HG02870 (cell line): ENCODE measurements around the gene NTN1.
"Not testable (repeated sequence)": the region's sequence is repeated elsewhere in the genome, so short reads cannot be mapped to it uniquely, and the experiment has no call there.

Experiments
- ATAC-seq: cut with Tn5 transposase; IDR thresholded peaks from one replicate; pipeline ENCODE4 v1.9.1; 2021; ENCODE audit warnings: mild to moderate bottlenecking, moderate library complexity; ENCODE audit not compliant: unreplicated experiment

The NTN1 gene

GRCh38 chr17:9150446-9151090, 129.3 kb downstream of the NTN1 start:
- ATAC-seq = no peak

GRCh38 chr17:9151091-9151490, 129.8 kb downstream of the NTN1 start:
- no peak for ATAC-seq

- not testable (repeated sequence) for ATAC-seq
Measured at GRCh38 chr17:9151740-9152139, 130.4 kb downstream of the NTN1 start.

- no peak for ATAC-seq
Measured at GRCh38 chr17:9158544-9159452, 137.5 kb downstream of the NTN1 start.

- ATAC-seq = no peak
Measured at GRCh38 chr17:9162275-9162985, 141.1 kb downstream of the NTN1 start.

- ATAC-seq = no peak
Measured at GRCh38 chr17:9166788-9167187, 145.5 kb downstream of the NTN1 start.

GRCh38 chr17:9167379-9167778, 146.1 kb downstream of the NTN1 start:
- ATAC-seq = no peak

GRCh38 chr17:9169116-9169515, 147.8 kb downstream of the NTN1 start:
- ATAC-seq = no peak

- ATAC-seq = no peak
Measured at GRCh38 chr17:9170336-9170735, 149.0 kb downstream of the NTN1 start.

GRCh38 chr17:9170853-9171252, 149.5 kb downstream of the NTN1 start:
- ATAC-seq = no peak

- no peak for ATAC-seq
Measured at GRCh38 chr17:9173386-9173983, 152.2 kb downstream of the NTN1 start.

GRCh38 chr17:9174312-9174711, 153.0 kb downstream of the NTN1 start:
- ATAC-seq = no peak

GRCh38 chr17:9174779-9175574, 153.7 kb downstream of the NTN1 start:
- no peak for ATAC-seq

GRCh38 chr17:9175700-9176467, 154.6 kb downstream of the NTN1 start:
- ATAC-seq = no peak

- no peak for ATAC-seq
Measured at GRCh38 chr17:9177212-9177611, 155.9 kb downstream of the NTN1 start.

- ATAC-seq = no peak
Measured at GRCh38 chr17:9178319-9178718, 157.0 kb downstream of the NTN1 start.

- no peak for ATAC-seq
Measured at GRCh38 chr17:9179602-9180001, 158.3 kb downstream of the NTN1 start.

- no peak for ATAC-seq
Measured at GRCh38 chr17:9181640-9182039, 160.3 kb downstream of the NTN1 start.

- ATAC-seq = no peak
Measured at GRCh38 chr17:9183306-9183705, 162.0 kb downstream of the NTN1 start.

GRCh38 chr17:9185142-9185541, 163.8 kb downstream of the NTN1 start:
- ATAC-seq = no peak
